Thoracic aorta (tissue), 2 donors: ENCODE results near the gene FAM13B. TPM values are rescaled to one million over a fixed set of nuclear protein-coding genes. Genes with fewer than 3 reads are reported as not detected.
A peak's percentile ranks its signal among the peaks of the same experiment; 100 is the strongest.
"Not testable (repeated sequence)": the region's sequence is repeated elsewhere in the genome, so short reads cannot be mapped to it uniquely, and the experiment has no call there.

ENCODE experiments used
- ATAC-seq: fragments of 150-250 bp; one replicate; pipeline ENCODE4 v1.8.0; 2017; ENCODE audit warnings: low read depth; ENCODE audit not compliant: insufficient number of reproducible peaks, low FRiP score
- DNase-seq: peaks from one replicate; pipeline ENCODE4 v3.0.0-alpha.2; 2020; ENCODE audit warnings: low spot score
- H3K27ac ChIP-seq, 2 donors: fragments of 200-600 bp; sonication (generic); 1 replicate in 1 of 2; 2 replicates in 1 of 2; pipeline ENCODE4 v1.5.1; 2016; ENCODE audit warnings: mild to moderate bottlenecking in 2 of 2, moderate library complexity in 2 of 2
- H3K27me3 ChIP-seq: fragments of 200-600 bp; sonication (generic); replicated peaks from 2 replicates; pipeline ENCODE4 v1.6.0; 2016; ENCODE audit warnings: mild to moderate bottlenecking; ENCODE audit not compliant: insufficient read depth
- H3K36me3 ChIP-seq: fragments of 200-600 bp; sonication (generic); one replicate; pipeline ENCODE4 v1.5.1; 2016
- H3K4me1 ChIP-seq, 2 donors: fragments of 200-600 bp; sonication (generic); 1 replicate in 1 of 2; 2 replicates in 1 of 2; pipeline versions ENCODE4 v1.5.1 to v1.6.0; 2016; ENCODE audit warnings: low read depth in 2 of 2, mild to moderate bottlenecking in 1 of 2; ENCODE audit not compliant: control insufficient read depth in 1 of 2
- H3K4me3 ChIP-seq: fragments of 200-600 bp; sonication (generic); 2 replicates; pipeline ENCODE4 v1.5.1; 2016; ENCODE audit warnings: mild to moderate bottlenecking
- H3K9me3 ChIP-seq: fragments of 200-600 bp; sonication (generic); 2 replicates; pipeline ENCODE4 v1.5.1; 2016
- total RNA-seq, 2 donors: library from RNA; depleted of rRNA; stranded (reverse); fragments of >200 nt; gene quantifications; one replicate each; pipeline versions ENCODE4 v1.1.0 to v1.2.3, GENCODE V29; 2016
- TF ChIP-seq, protein P1 (sequence below): fragments of 200-600 bp; sonication (generic); IDR thresholded peaks from one replicate; pipeline ENCODE4 v1.5.1; 2019; ENCODE audit warnings: antibody characterized with exemption

Gene FAM13B
- total RNA-seq, 2 donors from 2014 or later: 65.1 to 134 TPM

DNA sequence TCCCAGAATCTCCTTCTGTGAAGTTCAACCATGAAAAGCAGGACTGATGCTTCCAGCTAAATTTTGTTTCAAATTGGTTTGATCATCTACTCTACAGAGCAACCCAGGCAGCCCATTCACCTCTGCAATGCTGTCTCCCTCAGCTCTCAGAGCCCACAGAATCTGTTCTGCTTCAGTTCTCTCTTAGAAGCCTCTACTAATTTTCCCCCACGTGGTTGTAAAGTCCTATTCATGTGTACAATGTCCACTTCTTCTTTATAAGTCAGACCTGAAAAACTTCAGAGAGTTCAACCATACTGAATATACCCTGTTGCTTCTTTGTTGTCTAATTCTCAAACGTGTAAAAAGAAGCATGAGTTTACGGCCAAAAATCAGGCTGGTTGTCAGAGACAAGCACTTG, 21.3 kb upstream of the FAM13B start:
- no peaks in the 10 kb centered on the region for H3K36me3 ChIP-seq
- DNase-seq (no peak), ATAC-seq (no peak)
- no peaks in the 10 kb centered on the region for H3K9me3 ChIP-seq
- H3K27me3 ChIP-seq: no peaks in the 10 kb centered on the region
- peak overlapping the region in 1 of 2 donors; percentile 58 for H3K27ac ChIP-seq
- H3K4me3 ChIP-seq: peak overlapping the region; percentile 64
- TF ChIP-seq, protein P1, sequence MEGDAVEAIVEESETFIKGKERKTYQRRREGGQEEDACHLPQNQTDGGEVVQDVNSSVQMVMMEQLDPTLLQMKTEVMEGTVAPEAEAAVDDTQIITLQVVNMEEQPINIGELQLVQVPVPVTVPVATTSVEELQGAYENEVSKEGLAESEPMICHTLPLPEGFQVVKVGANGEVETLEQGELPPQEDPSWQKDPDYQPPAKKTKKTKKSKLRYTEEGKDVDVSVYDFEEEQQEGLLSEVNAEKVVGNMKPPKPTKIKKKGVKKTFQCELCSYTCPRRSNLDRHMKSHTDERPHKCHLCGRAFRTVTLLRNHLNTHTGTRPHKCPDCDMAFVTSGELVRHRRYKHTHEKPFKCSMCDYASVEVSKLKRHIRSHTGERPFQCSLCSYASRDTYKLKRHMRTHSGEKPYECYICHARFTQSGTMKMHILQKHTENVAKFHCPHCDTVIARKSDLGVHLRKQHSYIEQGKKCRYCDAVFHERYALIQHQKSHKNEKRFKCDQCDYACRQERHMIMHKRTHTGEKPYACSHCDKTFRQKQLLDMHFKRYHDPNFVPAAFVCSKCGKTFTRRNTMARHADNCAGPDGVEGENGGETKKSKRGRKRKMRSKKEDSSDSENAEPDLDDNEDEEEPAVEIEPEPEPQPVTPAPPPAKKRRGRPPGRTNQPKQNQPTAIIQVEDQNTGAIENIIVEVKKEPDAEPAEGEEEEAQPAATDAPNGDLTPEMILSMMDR: no peak
- H3K4me1 ChIP-seq: peaks cover 0 to 33% of the 10 kb centered on the region in 2 donors

DNA sequence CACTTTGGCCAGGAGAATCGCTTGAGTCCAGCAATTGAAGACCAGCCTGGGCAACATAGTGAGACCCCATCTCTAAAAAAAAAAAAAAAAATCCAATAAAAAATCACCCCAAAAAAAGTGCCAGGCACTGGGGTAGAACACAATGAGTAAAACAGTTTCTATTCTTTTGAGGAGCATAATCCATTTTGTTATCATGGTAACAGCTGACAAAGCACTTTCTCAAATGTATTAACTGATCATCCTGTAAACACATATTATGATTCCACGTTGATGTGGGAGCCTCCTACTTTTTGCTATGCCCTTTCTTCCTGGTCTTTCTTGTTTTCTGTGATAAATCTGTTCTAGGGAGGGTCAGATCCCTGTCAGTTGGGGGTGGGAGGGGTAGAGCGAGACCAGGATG, 20.7 kb upstream of the FAM13B start:
- H3K4me3 ChIP-seq: no peak overlapping the region
- DNase-seq: no peak
- no peak for ATAC-seq

DNA sequence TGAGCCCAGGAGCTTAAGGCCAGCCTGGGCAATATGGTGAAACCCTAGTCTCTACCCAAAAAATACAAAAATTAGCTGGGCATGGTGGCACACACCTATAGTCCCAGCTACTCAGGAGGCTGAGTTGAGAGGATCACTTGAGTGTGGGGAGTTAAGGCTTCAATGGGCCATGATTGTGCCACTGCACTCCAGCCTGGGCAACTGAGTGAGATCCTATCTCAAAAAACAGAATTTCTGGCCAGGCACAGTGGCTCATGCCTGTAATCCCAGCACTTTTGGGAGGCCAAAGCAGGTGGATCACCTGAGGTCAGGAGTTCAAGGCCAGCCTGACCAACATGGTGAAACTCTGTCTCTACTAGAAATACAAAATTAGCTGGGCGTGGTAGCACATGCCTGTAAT, 19.8 kb upstream of the FAM13B start:
- not testable (repeated sequence) for DNase-seq, H3K4me3 ChIP-seq, H3K9me3 ChIP-seq, H3K36me3 ChIP-seq, H3K27me3 ChIP-seq, ATAC-seq
- peaks cover 0 to 33% of the 10 kb centered on the region in 2 donors for H3K4me1 ChIP-seq
- peak overlapping the region; percentile 57 to 69 for H3K27ac ChIP-seq

More for the DNA sequence above, 20.7 kb upstream of the FAM13B start:
- no peak overlapping the region for H3K27ac ChIP-seq
- no peaks in the 10 kb centered on the region for H3K27me3 ChIP-seq
- H3K9me3 ChIP-seq: no peaks in the 10 kb centered on the region
- no peaks in the 10 kb centered on the region for H3K36me3 ChIP-seq
- peaks cover 0 to 33% of the 10 kb centered on the region in 2 donors for H3K4me1 ChIP-seq
- TF ChIP-seq, protein P1: no peak

DNA sequence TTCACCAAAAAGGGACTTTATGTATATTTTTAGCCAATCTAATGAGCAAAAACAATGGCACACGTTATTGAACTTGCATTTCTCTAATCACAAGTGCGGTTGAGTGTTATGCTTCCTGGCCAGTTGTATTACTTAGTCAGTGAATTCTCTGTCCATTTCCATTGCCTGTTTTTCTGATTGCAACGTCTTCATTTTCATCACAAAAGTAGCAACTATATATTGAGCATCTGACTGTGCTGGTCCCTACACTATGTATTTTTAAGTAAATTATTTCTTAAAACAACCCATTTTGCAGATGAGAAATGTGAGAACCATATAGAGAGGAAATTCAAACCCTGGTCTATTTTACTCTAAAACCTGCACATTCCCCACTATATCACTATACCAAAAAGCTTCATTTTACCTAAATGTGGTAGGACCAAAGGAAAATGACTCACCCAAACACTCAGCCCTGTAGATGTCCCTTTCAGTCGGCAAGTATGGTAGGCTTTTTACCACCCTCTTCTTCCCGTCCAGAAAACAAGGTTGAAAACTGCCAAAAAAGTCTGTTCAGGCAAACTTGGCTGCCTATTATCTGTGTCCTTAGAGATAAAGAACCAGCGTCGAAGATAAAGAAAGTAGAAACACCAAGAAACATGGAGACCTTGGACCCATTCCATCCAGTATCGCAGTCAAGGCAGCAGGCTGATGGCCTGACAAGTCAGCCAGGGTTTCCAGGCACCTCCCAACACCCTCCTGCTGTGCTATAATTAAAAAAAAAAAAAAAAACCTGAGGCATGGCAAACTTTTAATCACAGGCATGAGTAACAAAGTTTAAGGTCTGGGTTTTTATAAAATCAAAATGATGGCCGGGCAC, 18.8 kb upstream of the FAM13B start:
- no peaks in the 10 kb centered on the region for H3K27me3 ChIP-seq
- DNase-seq (peak; percentile 8), ATAC-seq (peak; percentile 61)
- peaks cover 0 to 33% of the 10 kb centered on the region in 2 donors for H3K4me1 ChIP-seq
- peak overlapping the region; percentile 57 to 69 for H3K27ac ChIP-seq
- H3K4me3 ChIP-seq: peak overlapping the region; percentile 67
- H3K36me3 ChIP-seq: no peaks in the 10 kb centered on the region
- TF ChIP-seq, protein P1: no peak
- H3K9me3 ChIP-seq: no peaks in the 10 kb centered on the region

DNA sequence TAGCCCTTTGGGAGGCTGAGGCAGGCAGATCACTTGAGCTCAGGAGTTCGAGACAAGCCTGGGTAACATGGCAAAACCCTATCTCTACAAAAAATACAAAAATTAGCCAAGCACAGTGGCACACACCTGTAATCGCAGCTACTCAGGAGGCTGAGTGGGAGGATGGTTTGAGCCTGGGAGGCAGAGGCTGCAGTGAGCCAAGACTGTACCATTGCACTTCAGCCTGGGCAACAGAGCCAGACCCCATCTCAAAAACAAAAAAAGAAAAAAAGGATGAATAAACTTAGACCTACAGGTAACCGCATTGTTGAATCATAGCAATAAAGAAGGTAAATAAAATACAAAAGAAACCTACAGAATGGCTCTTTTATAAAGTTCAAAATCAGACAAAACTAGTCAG, 12.4 kb upstream of the FAM13B start:
- DNase-seq, H3K27me3 ChIP-seq, H3K36me3 ChIP-seq, H3K27ac ChIP-seq, H3K4me3 ChIP-seq, H3K4me1 ChIP-seq, H3K9me3 ChIP-seq, ATAC-seq: not testable (repeated sequence)

DNA sequence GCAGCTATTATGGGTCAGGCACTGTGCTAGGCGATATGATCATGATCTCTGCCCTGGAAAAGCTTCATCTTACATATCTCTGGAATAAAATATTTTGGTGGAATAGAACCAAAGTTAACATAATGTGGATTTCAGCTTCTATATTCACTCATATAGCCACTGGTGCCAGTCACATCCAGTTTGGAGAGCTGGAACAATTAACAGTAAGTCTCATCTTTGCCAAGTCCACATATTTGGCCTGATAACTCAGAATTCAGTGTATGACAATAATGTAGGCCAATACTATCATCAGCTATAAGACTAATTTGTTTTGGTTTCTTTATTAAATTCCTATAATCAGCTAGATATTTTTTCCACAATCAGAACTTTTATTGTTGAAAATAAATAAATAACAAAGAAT, 5.9 kb upstream of the FAM13B start:
- Histone ChIP-seq H3K27me3 (no peaks in the 10 kb centered on the region), H3K9me3 (no peaks in the 10 kb centered on the region), H3K4me1 (peaks cover 0 to 39% of the 10 kb centered on the region in 2 donors), H3K27ac (peak overlapping the region; percentile 48 to 69), H3K4me3 (no peak overlapping the region), H3K36me3 (no peaks in the 10 kb centered on the region)
- TF ChIP-seq, protein P1: no peak
- ATAC-seq (no peak), DNase-seq (no peak)
